CD8-positive, alpha-beta memory T cell (primary cell): Measurements from ENCODE around the gene KLHL3. TPM values are rescaled to one million over a fixed set of nuclear protein-coding genes. Genes with fewer than 3 reads are reported as not detected.

Experiments
- polyA plus RNA-seq: library from polyadenylated mRNA; unstranded; fragments of 300-500 nt; fragmentation: Illumina TruSeq; gene quantifications from one replicate; pipeline ENCODE4 v1.2.3, GENCODE V29; 2021
- total RNA-seq, 2 experiments: library from RNA; stranded (reverse); gene quantifications; one replicate each; pipeline ENCODE4 v1.2.3, GENCODE V29; 2021

The KLHL3 gene
- total and polyA plus RNA-seq, 3 experiments from 2014 or later = 2.7 to 3.4 (median 3.3) TPM

Other genes with a start within 250 kb of the KLHL3 start
- not detected for gene SPOCK1, start 236.8 kb downstream of the KLHL3 start, total RNA-seq
- gene SPOCK1, start 236.8 kb downstream of the KLHL3 start, polyA plus RNA-seq = not detected
- gene HNRNPA0, start 18.3 kb upstream of the KLHL3 start, total RNA-seq = 10 to 100 TPM; 42.7 to 45.9 TPM
- gene HNRNPA0, start 18.3 kb upstream of the KLHL3 start, polyA plus RNA-seq = 20.1 TPM
- not detected for gene MYOT, start 131.8 kb upstream of the KLHL3 start, total RNA-seq
- not detected for gene MYOT, start 131.8 kb upstream of the KLHL3 start, polyA plus RNA-seq
- gene PKD2L2, start 153.4 kb upstream of the KLHL3 start, total RNA-seq = not detected
- 0.41 TPM for gene PKD2L2, start 153.4 kb upstream of the KLHL3 start, polyA plus RNA-seq